Gastroesophageal sphincter (tissue), 4 donors: Measurements from ENCODE around the gene CLDN15. TPM values are rescaled to one million over a fixed set of nuclear protein-coding genes. Genes with fewer than 3 reads are reported as not detected.

Experiments
- ATAC-seq: fragments of 150-250 bp; one replicate; pipeline ENCODE4 v1.9.1; 2016; ENCODE audit warnings: mild to moderate bottlenecking, moderate library complexity
- H3K27ac ChIP-seq, 4 donors: fragments of 200-600 bp; sonication (generic) in 3 of 4; 1 replicate in 3 of 4; 2 replicates in 1 of 4; pipeline ENCODE4 v1.5.1; 2016 to 2019
- H3K27me3 ChIP-seq: fragments of 200-600 bp; sonication (generic); one replicate; pipeline ENCODE4 v1.5.1; 2019
- H3K36me3 ChIP-seq, 2 donors: fragments of 200-600 bp; sonication (generic); one replicate each; pipeline ENCODE4 v1.5.1; 2019; ENCODE audit warnings: control low read depth in 1 of 2
- H3K4me1 ChIP-seq, 3 donors: fragments of 200-600 bp; sonication (generic); 1 replicate in 2 of 3; 2 replicates in 1 of 3; pipeline ENCODE4 v1.5.1; 2016 to 2019; ENCODE audit warnings: control low read depth in 2 of 3
- H3K4me3 ChIP-seq, 2 donors: fragments of 200-600 bp; sonication (generic); one replicate each; pipeline ENCODE4 v1.5.1; 2019; ENCODE audit warnings: mild to moderate bottlenecking in 1 of 2, moderate library complexity in 1 of 2
- H3K9me3 ChIP-seq, 3 donors: fragments of 200-600 bp; sonication (generic); one replicate each; pipeline ENCODE4 v1.5.1; 2017 to 2019; ENCODE audit warnings: control low read depth in 2 of 3
- EP300 ChIP-seq: sonication (generic); formaldehyde crosslinking; IDR thresholded peaks from one replicate; pipeline ENCODE4 v1.6.1; 2017; ENCODE audit warnings: antibody characterized with exemption, mild to moderate bottlenecking
- POLR2A ChIP-seq, 2 donors: fragments of 450-650 bp; IDR thresholded peaks; one replicate each; pipeline ENCODE4 v1.6.1; 2017; ENCODE audit warnings: antibody characterized with exemption in 2 of 2, mild to moderate bottlenecking in 2 of 2, moderate library complexity in 1 of 2
- POLR2AphosphoS5 ChIP-seq: sonication (generic); formaldehyde crosslinking; IDR thresholded peaks from one replicate; pipeline ENCODE4 v1.6.1; 2017; ENCODE audit warnings: antibody characterized with exemption
- WGBS, 2 donors: methylation state at CpG; one replicate each; pipeline ENCODE4 v1.1.5; 2018; ENCODE audit warnings: low coverage in 1 of 2; 5-methylcytosine and 5-hydroxymethylcytosine counted together
- total RNA-seq, 4 donors: library from RNA; depleted of rRNA; stranded (reverse); fragments of >200 nt; gene quantifications; one replicate each; pipeline ENCODE4 v1.1.0, GENCODE V29; 2016
- TF ChIP-seq, protein P1 (sequence below), 4 experiments: fragments of 200-600 bp in 2 of 4; fragments of 450-650 bp in 2 of 4; sonication (generic) in 1 of 4; IDR thresholded peaks; one replicate each; pipeline ENCODE4 v1.5.1; 2017 to 2019; ENCODE audit warnings: antibody characterized with exemption in 4 of 4, mild to moderate bottlenecking in 2 of 4, moderate library complexity in 2 of 4

Gene CLDN15
- total RNA-seq, 4 donors from 2014 or later, result 4.4 to 6.8 (median 5.0) TPM

DNA sequence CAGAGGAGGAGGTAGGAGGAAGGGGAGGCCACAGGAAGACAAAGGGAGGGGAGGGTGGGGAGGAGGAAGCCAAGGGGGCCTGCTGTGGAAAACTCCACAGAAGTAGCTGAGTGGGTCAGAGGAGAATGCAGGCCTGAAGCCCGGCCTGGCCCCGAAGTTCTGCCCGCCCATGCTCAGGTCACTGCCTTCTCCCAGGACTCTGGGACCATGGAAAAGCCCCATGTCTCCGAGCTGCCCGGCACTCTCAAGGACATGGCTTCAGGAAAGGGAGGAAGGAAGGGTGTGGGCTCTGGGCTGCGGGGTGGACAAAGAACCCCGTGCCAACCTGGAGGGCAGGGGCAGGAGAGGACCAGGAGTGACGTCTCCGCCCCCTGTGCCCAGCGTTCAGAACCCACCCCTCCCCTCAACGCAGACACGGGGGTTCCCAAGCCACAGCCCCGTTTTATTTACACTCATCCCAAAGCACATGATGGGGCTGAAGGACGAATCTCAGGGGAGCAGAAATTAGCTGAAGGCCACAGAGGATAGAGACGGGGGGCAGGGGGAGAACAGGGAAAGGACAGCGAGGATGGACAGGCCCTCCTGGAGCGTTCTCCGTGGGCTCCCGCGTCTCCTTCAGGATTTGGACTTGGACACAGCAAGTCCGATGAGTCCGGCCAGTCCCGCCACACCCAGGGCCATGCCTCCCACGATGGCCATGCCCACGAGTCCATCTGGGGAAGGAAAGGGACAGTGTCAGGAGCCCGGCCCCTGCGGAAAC is 1.8 kb upstream of the CLDN15 start:
- peak; percentile 12 for ATAC-seq
- H3K27ac ChIP-seq, result peak overlapping the region in 3 of 4 donors; percentile 79 to 84 (median 81)
- H3K27me3 ChIP-seq, result no peaks in the 10 kb centered on the region
- 77 to 82% methylated on average over 3 to 7 of the region's 27 CpGs for WGBS, 2 donors
- no peak overlapping the region for H3K4me3 ChIP-seq
- H3K36me3 ChIP-seq, result peaks cover 0 to 70% of the 10 kb centered on the region in 2 donors
- TF ChIP-seq, protein P1, sequence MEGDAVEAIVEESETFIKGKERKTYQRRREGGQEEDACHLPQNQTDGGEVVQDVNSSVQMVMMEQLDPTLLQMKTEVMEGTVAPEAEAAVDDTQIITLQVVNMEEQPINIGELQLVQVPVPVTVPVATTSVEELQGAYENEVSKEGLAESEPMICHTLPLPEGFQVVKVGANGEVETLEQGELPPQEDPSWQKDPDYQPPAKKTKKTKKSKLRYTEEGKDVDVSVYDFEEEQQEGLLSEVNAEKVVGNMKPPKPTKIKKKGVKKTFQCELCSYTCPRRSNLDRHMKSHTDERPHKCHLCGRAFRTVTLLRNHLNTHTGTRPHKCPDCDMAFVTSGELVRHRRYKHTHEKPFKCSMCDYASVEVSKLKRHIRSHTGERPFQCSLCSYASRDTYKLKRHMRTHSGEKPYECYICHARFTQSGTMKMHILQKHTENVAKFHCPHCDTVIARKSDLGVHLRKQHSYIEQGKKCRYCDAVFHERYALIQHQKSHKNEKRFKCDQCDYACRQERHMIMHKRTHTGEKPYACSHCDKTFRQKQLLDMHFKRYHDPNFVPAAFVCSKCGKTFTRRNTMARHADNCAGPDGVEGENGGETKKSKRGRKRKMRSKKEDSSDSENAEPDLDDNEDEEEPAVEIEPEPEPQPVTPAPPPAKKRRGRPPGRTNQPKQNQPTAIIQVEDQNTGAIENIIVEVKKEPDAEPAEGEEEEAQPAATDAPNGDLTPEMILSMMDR (IDR thresholded peaks at IDR 0.05), result no peak
- no peak for TF ChIP-seq POLR2A (IDR thresholded peaks at IDR 0.05)
- no peak for TF ChIP-seq EP300
- TF ChIP-seq POLR2AphosphoS5, result no peak
- peaks cover 0 to 83% (median 24%) of the 10 kb centered on the region in 3 donors for H3K4me1 ChIP-seq
- H3K9me3 ChIP-seq, result no peaks in the 10 kb centered on the region

- H3K27me3 ChIP-seq, result no peaks in the 10 kb centered on the region
- peaks cover 0 to 76% (median 22%) of the 10 kb centered on the region in 3 donors for H3K4me1 ChIP-seq
- H3K4me3 ChIP-seq, result no peak overlapping the region
- H3K9me3 ChIP-seq, result no peaks in the 10 kb centered on the region
- no peak for ATAC-seq
- TF ChIP-seq, protein P1 (IDR thresholded peaks at IDR 0.05), result no peak
- TF ChIP-seq POLR2A (IDR thresholded peaks at IDR 0.05), result no peak
- no peak for TF ChIP-seq EP300
- WGBS, 2 donors, result 43 to 49% methylated on average over 2 to 9 of the region's 28 CpGs
- H3K36me3 ChIP-seq, result peaks cover 0 to 70% of the 10 kb centered on the region in 2 donors
- peak overlapping the region; percentile 10 to 84 (median 80) for H3K27ac ChIP-seq
Measured at GRCh38 chr7:101238226-101239182, 902 bp upstream of the CLDN15 start.

DNA sequence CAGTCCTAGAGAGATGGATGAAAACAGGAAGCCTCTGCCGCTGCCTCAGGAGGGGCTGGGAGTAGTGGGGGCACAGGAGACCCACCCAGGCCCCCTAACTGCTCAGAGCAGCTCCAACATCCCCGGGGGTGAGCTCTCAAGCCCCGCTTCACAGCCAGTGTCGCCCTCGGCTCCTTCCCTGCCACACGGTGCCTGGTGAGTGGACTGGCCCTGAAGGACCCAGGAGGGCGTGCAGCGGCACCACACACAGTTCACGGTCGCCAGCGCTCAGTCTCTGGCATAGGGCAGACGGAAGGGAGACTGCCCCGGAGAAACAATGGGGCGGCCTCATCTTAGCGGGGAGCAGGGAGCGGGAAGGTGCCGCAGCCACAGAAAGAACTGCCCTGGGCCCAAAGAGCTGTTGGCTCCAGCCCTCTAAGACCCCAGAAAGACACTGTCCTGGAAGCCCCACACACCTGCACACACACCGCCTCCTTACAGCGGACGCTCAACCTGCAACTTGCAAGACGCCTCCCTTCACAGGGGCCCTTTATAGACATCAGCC is 1.2 kb downstream of the CLDN15 start:
- H3K27me3 ChIP-seq, result peaks cover 12% of the 10 kb centered on the region
- no peak overlapping the region for H3K27ac ChIP-seq
- no peak for TF ChIP-seq EP300
- TF ChIP-seq, protein P1 (IDR thresholded peaks at IDR 0.05), result no peak
- no peak for TF ChIP-seq POLR2AphosphoS5
- no peak for TF ChIP-seq POLR2A (IDR thresholded peaks at IDR 0.05)
- H3K9me3 ChIP-seq, result no peaks in the 10 kb centered on the region
- peaks cover 0 to 60% of the 10 kb centered on the region in 2 donors for H3K36me3 ChIP-seq
- H3K4me3 ChIP-seq, result no peak overlapping the region
- no peak for ATAC-seq
- 100% methylated on average over 3 to 5 of the region's 21 CpGs for WGBS, 2 donors
- H3K4me1 ChIP-seq, result peaks cover 0 to 72% (median 22%) of the 10 kb centered on the region in 3 donors

DNA sequence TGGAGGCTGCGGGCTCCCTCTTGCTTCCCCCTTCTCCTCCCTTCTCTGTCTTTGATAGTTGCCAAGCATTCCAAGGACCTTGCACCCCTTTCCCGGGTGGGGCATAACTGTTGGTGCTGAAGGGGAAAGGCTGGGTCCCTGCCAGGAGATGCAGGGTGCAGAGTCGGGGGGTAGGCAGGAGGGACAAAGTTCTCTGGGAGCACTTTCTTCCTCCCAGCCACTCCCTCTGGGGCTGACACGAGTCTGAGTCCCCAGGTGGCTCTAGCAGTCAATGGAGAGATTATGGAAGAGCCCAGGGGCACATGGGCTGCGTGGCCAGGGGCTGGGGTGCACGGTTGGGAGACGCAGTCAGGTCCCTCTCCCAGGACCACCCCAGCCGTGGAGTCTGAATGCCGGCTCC is 2.1 kb downstream of the CLDN15 start:
- no peak for ATAC-seq
- 72% methylated on average over 4 of the region's 9 CpGs; no CpG with 5 or more reads in 1 of the 2 donors for WGBS, 2 donors
- peaks cover 0 to 63% (median 22%) of the 10 kb centered on the region in 3 donors for H3K4me1 ChIP-seq
- TF ChIP-seq POLR2AphosphoS5, result no peak
- TF ChIP-seq, protein P1 (IDR thresholded peaks at IDR 0.05), result no peak
- TF ChIP-seq EP300, result no peak
- no peak for TF ChIP-seq POLR2A (IDR thresholded peaks at IDR 0.05)
- H3K9me3 ChIP-seq, result no peaks in the 10 kb centered on the region
- no peak overlapping the region for H3K4me3 ChIP-seq
- peaks cover 0 to 54% of the 10 kb centered on the region in 2 donors for H3K36me3 ChIP-seq
- H3K27ac ChIP-seq, result no peak overlapping the region
- peaks cover 12% of the 10 kb centered on the region for H3K27me3 ChIP-seq
